Stimulated activated naive CD8-positive, alpha-beta T cell treated with anti-CD3 and anti-CD28 coated beads, Interleukin-15, Interleukin-2, amounts not matched to agents 100 ng/mL and 50 ng/mL, for 24 hours (primary cell): ENCODE results near the gene GAS2L1.

ENCODE experiments used
- H3K27ac Mint-ChIP-seq: one replicate; pipeline ENCODE4 v1.8.0; 2021; ENCODE audit warnings: mild to moderate bottlenecking, mixed read lengths
- H3K27me3 Mint-ChIP-seq: one replicate; pipeline ENCODE4 v1.8.0; 2021; ENCODE audit warnings: mixed read lengths
- H3K36me3 Mint-ChIP-seq: one replicate; pipeline ENCODE4 v1.8.0; 2021; ENCODE audit warnings: low read depth, mixed read lengths
- H3K4me1 Mint-ChIP-seq: one replicate; pipeline ENCODE4 v1.8.0; 2021; ENCODE audit warnings: low read depth, mixed read lengths
- H3K4me3 Mint-ChIP-seq: one replicate; pipeline ENCODE4 v1.8.0; 2021; ENCODE audit warnings: mild to moderate bottlenecking, mixed read lengths
- H3K9me3 Mint-ChIP-seq: one replicate; pipeline ENCODE4 v1.8.0; 2021; ENCODE audit warnings: mixed read lengths

GAS2L1 gene

GRCh38 chr22:29268511-29269229, 37.8 kb upstream of the GAS2L1 start:
- peaks cover 59% of the 10 kb centered on the region for H3K4me1 Mint-ChIP-seq
- peak overlapping the region; percentile 97 for H3K4me3 Mint-ChIP-seq
- H3K36me3 Mint-ChIP-seq: peaks cover 69% of the 10 kb centered on the region
- no peaks in the 10 kb centered on the region for H3K9me3 Mint-ChIP-seq
- peak overlapping the region; percentile 100 for H3K27ac Mint-ChIP-seq
- peaks cover 3% of the 10 kb centered on the region for H3K27me3 Mint-ChIP-seq

GRCh38 chr22:29269230-29269604, 37.2 kb upstream of the GAS2L1 start:
- Mint-ChIP-seq H3K4me1 (peaks cover 64% of the 10 kb centered on the region), H3K27me3 (peaks cover 3% of the 10 kb centered on the region), H3K4me3 (peak overlapping the region; percentile 97), H3K27ac (peak overlapping the region; percentile 90), H3K9me3 (no peaks in the 10 kb centered on the region), H3K36me3 (peaks cover 75% of the 10 kb centered on the region)

- Mint-ChIP-seq H3K36me3 (peaks cover 81% of the 10 kb centered on the region), H3K4me3 (peak overlapping the region; percentile 97), H3K27me3 (peaks cover 3% of the 10 kb centered on the region), H3K4me1 (peaks cover 71% of the 10 kb centered on the region), H3K9me3 (no peaks in the 10 kb centered on the region), H3K27ac (peak overlapping the region; percentile 90)
These were observed 36.5 kb upstream of the GAS2L1 start for GRCh38 chr22:29269731-29270474.

GRCh38 chr22:29270475-29271271, 35.8 kb upstream of the GAS2L1 start:
- peaks cover 89% of the 10 kb centered on the region for H3K36me3 Mint-ChIP-seq
- H3K9me3 Mint-ChIP-seq: no peaks in the 10 kb centered on the region
- peak overlapping the region; percentile 97 for H3K4me3 Mint-ChIP-seq
- H3K4me1 Mint-ChIP-seq: peaks cover 79% of the 10 kb centered on the region
- peak overlapping the region; percentile 90 for H3K27ac Mint-ChIP-seq
- H3K27me3 Mint-ChIP-seq: peaks cover 3% of the 10 kb centered on the region

GRCh38 chr22:29272624-29273023, 33.8 kb upstream of the GAS2L1 start:
- Mint-ChIP-seq H3K4me1 (peaks cover 83% of the 10 kb centered on the region), H3K36me3 (peaks cover 93% of the 10 kb centered on the region), H3K9me3 (no peaks in the 10 kb centered on the region), H3K27ac (no peak overlapping the region), H3K27me3 (peaks cover 3% of the 10 kb centered on the region), H3K4me3 (no peak overlapping the region)

- Mint-ChIP-seq H3K36me3 (peaks cover 97% of the 10 kb centered on the region), H3K27ac (no peak overlapping the region), H3K4me1 (peaks cover 82% of the 10 kb centered on the region), H3K27me3 (no peaks in the 10 kb centered on the region), H3K9me3 (no peaks in the 10 kb centered on the region), H3K4me3 (no peak overlapping the region)
These were observed 31.3 kb upstream of the GAS2L1 start for GRCh38 chr22:29275167-29275566.

GRCh38 chr22:29275819-29276565, 30.5 kb upstream of the GAS2L1 start:
- H3K27ac Mint-ChIP-seq: no peak overlapping the region
- H3K4me3 Mint-ChIP-seq: no peak overlapping the region
- H3K9me3 Mint-ChIP-seq: no peaks in the 10 kb centered on the region
- peaks cover 74% of the 10 kb centered on the region for H3K4me1 Mint-ChIP-seq
- no peaks in the 10 kb centered on the region for H3K27me3 Mint-ChIP-seq
- H3K36me3 Mint-ChIP-seq: peaks cover 96% of the 10 kb centered on the region

GRCh38 chr22:29277927-29278326, 28.5 kb upstream of the GAS2L1 start:
- peaks cover 94% of the 10 kb centered on the region for H3K36me3 Mint-ChIP-seq
- H3K27ac Mint-ChIP-seq: peak overlapping the region; percentile 10
- H3K4me1 Mint-ChIP-seq: peaks cover 54% of the 10 kb centered on the region
- no peak overlapping the region for H3K4me3 Mint-ChIP-seq
- H3K9me3 Mint-ChIP-seq: no peaks in the 10 kb centered on the region
- H3K27me3 Mint-ChIP-seq: no peaks in the 10 kb centered on the region

GRCh38 chr22:29284196-29284595, 22.3 kb upstream of the GAS2L1 start:
- peaks cover 3% of the 10 kb centered on the region for H3K4me1 Mint-ChIP-seq
- H3K4me3 Mint-ChIP-seq: no peak overlapping the region
- no peaks in the 10 kb centered on the region for H3K9me3 Mint-ChIP-seq
- peaks cover 87% of the 10 kb centered on the region for H3K36me3 Mint-ChIP-seq
- H3K27me3 Mint-ChIP-seq: no peaks in the 10 kb centered on the region
- H3K27ac Mint-ChIP-seq: no peak overlapping the region

- Mint-ChIP-seq H3K9me3 (no peaks in the 10 kb centered on the region), H3K4me1 (peaks cover 3% of the 10 kb centered on the region), H3K36me3 (peaks cover 85% of the 10 kb centered on the region), H3K27me3 (no peaks in the 10 kb centered on the region), H3K4me3 (no peak overlapping the region), H3K27ac (no peak overlapping the region)
These were observed 17.6 kb upstream of the GAS2L1 start for GRCh38 chr22:29288837-29289236.

GRCh38 chr22:29290061-29290460, 16.4 kb upstream of the GAS2L1 start:
- H3K36me3 Mint-ChIP-seq: peaks cover 85% of the 10 kb centered on the region
- H3K4me1 Mint-ChIP-seq: no peaks in the 10 kb centered on the region
- no peaks in the 10 kb centered on the region for H3K27me3 Mint-ChIP-seq
- no peak overlapping the region for H3K4me3 Mint-ChIP-seq
- H3K9me3 Mint-ChIP-seq: no peaks in the 10 kb centered on the region
- no peak overlapping the region for H3K27ac Mint-ChIP-seq

- Mint-ChIP-seq H3K27me3 (no peaks in the 10 kb centered on the region), H3K4me1 (no peaks in the 10 kb centered on the region), H3K36me3 (peaks cover 89% of the 10 kb centered on the region), H3K27ac (no peak overlapping the region), H3K4me3 (no peak overlapping the region), H3K9me3 (no peaks in the 10 kb centered on the region)
These were observed 15.2 kb upstream of the GAS2L1 start for GRCh38 chr22:29291215-29291614.

- H3K4me1 Mint-ChIP-seq: no peaks in the 10 kb centered on the region
- H3K27ac Mint-ChIP-seq: no peak overlapping the region
- no peak overlapping the region for H3K4me3 Mint-ChIP-seq
- no peaks in the 10 kb centered on the region for H3K9me3 Mint-ChIP-seq
- H3K36me3 Mint-ChIP-seq: peaks cover 89% of the 10 kb centered on the region
- H3K27me3 Mint-ChIP-seq: no peaks in the 10 kb centered on the region
These were observed 14.1 kb upstream of the GAS2L1 start for GRCh38 chr22:29292379-29292778.

- Mint-ChIP-seq H3K27me3 (no peaks in the 10 kb centered on the region), H3K4me1 (no peaks in the 10 kb centered on the region), H3K36me3 (peaks cover 72% of the 10 kb centered on the region), H3K9me3 (no peaks in the 10 kb centered on the region), H3K27ac (no peak overlapping the region), H3K4me3 (no peak overlapping the region)
These were observed 7.8 kb upstream of the GAS2L1 start for GRCh38 chr22:29298641-29299040.
